Fibroblast of lung (primary cell): ENCODE data around the gene POPDC3.

Experiments
- CTCF ChIP-seq, 2 donors: IDR thresholded peaks in 1 of 2; conservative IDR thresholded peaks in 1 of 2; 1 replicate in 1 of 2; 2 replicates in 1 of 2; pipeline ENCODE4 v1.5.1; 2011 to 2012; ENCODE audit warnings: low read length in 2 of 2, control low read depth in 1 of 2, inconsistent platforms in 1 of 2, low read depth in 1 of 2, mild to moderate bottlenecking in 1 of 2
- EZH2 ChIP-seq: IDR thresholded peaks from 2 replicates; pipeline ENCODE4 v1.5.1; 2012; ENCODE audit warnings: low read length, control low read depth, mild to moderate bottlenecking; ENCODE audit errors: missing control alignments

- TF ChIP-seq CTCF (conservative IDR thresholded peaks at IDR 0.05 in 1 of 2, IDR thresholded peaks at IDR 0.05 in 1 of 2; ENCODE audit: low read depth in 1 of 2, low read length in 2 of 2) (no peak), EZH2 (no peak)
Observed at GRCh38 chr6:105164418-105164817, 15.4 kb downstream of the POPDC3 start.
